NCI-H345 (cell line): ENCODE measurements around the gene THBS3.
"Not testable (repeated sequence)": the region's sequence is repeated elsewhere in the genome, so short reads cannot be mapped to it uniquely, and the experiment has no call there.

ENCODE experiments used
- DNase-seq: peaks from one replicate; lab custom pipeline; 2025; lab: John Stamatoyannopoulos, UW

THBS3 gene

DNA sequence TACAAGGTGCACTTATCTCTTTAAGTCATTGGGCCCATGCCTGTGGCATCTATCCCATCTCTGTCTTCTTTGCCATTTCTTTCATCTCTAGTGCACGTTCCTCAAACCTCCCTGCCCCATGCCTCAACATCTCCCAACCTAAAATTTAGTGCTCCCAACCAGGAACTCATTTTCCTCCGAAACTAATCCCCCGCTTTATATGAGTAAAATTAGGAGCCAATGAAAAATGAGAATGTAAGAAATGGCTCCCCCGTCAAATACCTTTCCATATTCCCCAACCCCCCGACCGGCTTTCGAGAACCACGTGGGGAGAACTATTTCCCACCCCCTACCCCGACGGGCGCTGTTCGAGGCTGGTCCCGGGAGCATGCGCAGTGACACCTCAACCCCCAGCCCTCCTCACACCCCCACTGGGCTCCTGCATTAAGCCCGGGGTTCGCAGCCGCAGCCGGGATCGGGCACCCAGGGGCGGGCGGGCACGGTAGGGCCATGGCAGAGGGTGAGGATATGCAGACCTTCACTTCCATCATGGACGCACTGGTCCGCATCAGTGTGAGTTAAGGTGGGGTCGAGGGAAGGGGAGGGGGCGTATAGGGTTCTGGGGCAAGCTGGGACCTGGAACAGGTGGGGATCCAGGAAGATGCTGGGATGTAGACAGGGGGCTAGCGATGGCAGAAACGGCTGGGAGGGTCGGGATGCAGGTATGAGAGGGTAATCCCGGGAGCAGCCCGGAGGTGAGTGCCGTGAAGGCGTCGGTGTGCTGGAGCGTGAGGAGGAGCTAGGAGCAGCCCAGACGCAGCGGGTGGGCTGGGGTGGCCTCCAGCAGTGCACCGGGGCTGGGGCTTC is 34.0 kb downstream of the THBS3 start, which contains the start of gene TRIM46:
Gene TRIM46 (plus strand): TSS at position 372 of the 846 bp plus-strand sequence. CDS start 118 bp downstream, at position 490.
- peak; percentile 94 for DNase-seq

DNA sequence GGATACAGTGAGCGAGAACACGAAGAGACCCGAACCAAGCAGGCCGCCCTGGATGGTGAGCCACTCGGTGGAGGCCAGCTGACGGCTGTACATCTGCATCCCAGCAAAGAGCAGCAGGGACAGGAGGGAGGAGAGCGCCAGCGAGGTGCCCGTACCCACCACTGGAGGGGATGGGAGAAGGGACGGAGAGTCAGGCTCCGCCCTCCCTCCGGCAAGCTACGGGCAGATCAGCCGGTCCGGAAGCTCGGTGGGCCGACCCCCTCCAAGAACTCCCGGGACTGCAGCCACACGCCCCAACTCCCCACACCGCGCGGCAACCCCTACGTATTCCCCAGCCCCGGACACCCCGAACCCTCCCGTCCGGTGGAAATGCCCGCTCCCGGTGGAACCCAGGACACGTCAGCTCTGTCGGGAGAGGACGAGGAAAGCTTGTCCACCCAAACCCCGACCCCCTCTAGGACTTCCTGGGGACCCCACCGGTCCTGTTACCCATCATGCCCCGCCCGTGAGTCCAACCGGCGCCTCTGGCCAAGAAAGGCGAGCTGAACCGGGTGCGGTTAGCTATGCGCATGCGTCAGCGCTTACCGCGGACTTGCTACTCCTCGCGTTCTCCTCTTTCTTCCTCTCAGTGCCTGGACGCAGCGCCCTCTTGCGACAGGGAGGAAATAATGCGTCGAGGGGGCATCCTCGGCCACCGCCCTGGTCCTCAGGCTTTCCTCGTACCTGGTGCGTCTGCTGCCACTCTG is 34.8 kb downstream of the THBS3 start, which contains the start of gene KRTCAP2:
Gene KRTCAP2 (minus strand): TSS at position 573 of the 746 bp plus-strand sequence. CDS start 80 bp downstream, at position 493.
- peak; percentile 100 for DNase-seq

DNA sequence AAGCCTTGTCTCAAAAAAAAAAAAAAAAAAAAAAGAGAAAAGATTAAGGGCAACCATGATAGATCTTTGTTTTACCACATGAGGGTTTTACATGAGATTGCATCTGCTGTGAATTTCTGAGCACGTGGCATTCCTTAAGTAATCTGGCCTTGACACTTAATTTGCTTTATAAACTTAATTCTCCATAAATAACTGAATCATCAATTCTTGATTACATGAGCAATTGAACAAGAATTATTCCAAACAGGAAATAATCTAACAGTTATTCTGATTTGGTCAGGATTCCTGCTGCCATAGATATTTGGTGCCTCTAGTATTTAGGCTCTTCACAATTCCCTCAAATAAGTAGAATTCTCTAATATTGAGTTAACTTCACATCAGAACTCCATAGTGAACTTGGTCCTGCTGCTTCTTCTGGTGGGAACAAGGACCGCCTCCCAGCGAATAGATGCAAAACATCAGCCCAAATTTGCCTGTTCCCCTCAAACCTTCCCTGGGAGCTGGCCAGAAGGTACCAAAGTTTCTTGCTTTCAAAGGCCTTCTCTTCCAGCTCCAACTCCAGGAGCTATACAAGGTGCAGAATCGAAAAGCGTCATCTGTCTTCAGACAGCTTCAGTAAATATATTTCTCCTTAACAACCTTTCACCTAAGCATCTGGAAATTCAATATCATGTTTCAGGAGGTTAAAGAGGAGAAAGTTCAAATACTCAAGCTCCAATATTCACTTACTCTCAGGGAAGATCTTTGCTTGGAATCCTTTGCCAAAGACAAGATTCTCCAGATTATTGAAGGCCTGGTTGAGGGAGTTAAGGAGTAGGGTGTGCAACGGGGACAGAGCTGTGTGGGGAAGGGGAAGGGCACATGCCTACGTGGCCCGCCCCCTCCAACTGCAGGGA is 35.6 kb downstream of the THBS3 start:
- DNase-seq: no peak

DNA sequence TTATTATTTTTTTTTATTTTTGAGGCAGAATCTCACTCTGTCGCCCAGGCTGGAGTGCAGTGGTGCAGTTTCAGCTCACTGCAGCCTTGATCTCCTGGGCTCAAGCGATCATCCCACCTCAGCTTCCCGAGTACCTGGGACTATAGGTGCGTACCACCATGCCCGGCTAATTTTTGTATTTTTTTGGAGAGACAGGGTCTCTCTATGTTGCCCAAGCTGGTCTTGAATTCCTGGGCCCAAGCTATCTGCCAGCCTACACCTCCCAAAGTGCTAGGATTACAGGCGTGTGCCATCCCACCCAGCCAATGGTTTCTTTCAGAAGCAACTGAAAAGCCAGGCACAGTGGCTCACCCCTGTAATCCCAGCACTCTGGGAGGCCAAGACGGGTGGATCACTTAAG is 36.9 kb downstream of the THBS3 start:
- no peak for DNase-seq

DNA sequence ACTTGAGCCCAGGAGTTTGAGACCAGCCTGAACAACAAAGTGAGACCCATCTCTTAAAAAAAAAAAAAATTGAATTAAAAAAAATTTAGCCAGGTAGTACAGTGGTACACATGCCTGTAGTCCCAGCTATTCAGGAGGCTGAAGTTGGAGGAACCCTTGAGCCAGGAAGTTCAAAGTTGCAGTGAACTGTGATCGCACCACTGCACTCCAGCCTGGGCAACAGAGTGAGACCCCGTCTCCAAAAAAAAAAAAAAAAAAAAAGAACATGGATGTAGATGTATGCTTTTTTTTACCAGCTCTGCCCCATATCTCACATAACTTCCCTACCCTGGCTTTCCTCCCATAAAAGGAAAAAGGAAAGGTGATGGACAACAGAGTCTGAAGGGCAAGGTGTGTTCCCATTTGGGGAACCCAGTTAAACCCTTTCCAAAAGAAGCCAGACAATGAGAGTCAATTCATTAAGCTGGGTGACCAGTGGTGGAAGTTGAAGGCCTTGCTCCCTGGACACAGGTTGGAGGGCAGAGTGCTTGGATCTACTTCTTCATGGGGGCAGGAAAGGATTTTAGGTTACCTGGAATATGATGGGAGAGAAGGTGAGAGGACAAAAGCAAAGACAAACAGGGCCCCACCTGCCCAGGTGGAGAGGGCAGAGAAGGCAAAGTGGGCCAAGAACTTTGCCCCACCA is 37.5 kb downstream of the THBS3 start:
- DNase-seq: no peak

DNA sequence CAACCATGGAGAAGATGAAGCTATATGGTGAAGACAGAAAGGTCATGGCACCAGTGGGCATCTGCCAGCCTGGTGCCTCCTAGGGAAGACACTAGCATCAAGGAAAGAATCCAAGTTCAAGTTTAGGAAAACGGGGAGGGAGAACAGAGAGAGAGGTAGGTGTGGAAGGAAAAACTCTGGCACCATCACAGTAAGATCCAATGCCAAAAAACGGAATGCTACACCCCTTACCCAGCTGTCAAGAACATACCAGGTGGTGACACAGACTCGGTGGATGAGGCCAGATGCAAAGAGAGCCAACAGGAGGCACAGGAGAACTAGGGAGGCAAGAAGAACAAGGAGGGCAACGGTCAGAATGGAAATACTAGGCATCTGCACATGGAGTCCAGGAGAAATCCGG is 38.2 kb downstream of the THBS3 start:
- DNase-seq: no peak

DNA sequence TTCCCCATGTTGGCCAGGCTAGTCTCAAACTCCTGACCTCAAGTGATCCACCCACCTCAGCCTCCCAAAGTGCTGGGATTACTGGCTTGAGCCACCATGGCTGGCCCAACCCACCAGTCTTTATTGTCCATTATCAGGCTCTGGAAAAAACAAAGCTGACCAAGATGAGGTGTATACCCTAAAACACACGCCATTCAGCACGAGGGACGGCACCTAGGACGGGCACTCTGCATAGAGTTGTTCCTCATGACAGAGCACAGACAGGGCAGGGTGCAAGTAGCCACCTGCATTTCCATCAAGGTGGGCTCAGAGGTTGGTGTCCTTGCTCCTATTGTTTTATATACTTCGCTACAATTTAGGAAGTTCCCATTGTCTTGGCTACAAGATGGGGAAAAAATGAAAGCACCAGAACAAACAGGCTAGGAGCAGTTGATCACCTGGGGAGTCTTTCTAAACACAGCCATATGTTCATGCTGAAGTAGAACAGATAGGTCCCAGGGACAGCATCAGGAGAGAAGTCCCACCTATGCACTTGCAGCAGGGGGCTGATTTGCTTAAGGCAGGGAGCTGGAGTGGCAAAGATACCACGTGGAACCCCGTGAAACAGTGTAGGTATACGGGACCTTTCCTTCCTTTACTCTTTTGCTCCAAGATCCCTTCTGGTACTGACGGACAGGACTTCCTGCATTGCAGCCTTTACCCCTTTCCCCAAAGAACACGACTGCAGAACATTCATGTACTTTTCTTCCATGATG is 39.1 kb downstream of the THBS3 start:
- DNase-seq: no peak

DNA sequence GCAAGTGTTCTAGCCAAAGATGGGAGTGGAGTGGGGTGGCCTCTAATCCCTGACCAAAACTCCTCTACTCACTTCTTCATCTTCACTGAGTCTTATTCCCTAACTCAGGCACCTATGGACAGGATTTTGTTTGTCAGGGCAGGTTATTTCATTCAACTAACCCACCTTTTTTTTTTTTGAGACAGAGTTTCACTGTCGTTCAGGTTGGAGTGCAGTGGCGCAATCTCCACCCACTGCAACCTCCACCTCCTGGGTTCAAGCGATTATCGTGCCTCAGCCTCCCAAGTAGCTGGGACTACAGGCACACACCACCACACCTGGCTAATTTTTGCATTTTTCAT is 39.6 kb downstream of the THBS3 start:
- not testable (repeated sequence) for DNase-seq

DNA sequence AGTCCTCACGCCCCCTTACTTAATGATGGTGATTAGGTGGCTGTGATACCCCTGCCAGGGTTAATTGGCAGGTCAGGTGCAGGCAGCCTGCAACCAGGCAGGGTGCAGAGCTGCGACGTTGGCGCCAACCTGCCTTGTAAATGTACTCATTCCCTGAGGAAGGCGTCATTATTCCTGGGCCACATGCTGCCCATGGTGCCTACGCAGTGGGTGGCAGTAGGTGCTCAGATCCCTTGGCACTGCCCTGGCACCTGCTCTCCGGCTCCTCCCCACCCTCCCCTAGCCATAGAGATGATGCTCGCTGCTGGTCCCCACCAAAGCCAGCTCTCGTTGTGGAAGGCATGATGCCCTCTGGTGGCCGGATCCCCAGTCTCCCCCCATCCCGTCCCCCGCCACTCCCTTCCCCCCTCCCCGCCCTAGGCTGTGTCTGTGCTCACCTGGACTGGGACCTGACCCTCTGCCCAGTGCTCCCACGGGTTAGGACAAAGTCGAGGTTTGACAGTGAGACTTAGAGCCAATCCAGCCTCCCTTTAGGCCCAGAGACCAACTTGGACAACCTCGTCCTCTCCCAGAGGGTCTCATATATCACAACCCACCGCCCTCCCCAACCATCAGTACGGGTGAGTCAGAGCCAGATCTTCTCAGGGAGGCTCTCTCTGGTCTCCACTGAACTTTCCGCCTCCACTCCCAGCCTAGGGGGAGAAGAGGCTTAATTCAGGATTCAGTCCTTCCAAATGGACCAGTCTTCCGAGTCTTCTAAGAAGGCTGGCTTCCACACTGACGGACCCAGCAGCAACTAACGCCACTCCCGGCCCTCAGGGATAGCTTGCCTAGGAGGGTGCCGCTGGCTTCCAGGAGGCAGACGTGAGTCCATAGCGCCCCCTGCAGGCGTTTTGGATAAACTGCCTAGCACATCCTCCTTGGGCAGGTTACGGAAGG is 40.3 kb downstream of the THBS3 start:
- peak; percentile 99 for DNase-seq

DNA sequence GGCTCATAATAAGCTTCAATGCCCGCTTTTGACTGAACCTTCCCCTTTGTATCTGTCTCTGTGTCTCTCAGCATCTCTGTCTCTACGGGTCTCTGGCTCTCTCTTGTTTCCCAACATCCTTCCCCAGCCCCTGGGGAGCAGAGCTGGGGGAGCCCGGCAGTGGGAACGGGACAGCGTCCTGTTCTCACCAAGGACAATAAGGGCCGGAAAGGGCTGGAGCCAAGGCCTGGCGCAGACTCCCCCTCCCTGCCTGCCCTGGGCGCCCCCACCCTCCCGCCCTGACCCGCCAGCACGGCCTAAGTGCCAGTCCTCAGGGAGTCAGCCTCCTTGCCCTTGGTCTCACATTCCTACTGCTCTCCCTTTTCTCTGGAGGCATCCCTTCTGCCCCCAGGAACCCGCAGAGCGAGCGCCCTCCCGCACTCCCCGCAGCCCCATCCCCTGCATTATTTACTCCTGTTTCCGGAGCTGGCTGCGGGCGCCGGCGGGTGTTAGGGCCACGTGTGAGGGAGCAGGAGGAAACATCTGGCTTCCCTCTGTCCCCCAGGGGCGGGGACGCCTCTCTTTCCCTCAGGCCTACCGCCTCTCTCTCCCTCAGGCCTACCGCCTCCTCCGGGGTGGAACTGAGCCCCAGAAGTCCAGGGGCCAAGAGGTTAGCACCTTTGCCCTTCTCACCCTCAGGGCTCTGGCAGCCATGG is 41.1 kb downstream of the THBS3 start:
- peak; percentile 41 for DNase-seq

DNA sequence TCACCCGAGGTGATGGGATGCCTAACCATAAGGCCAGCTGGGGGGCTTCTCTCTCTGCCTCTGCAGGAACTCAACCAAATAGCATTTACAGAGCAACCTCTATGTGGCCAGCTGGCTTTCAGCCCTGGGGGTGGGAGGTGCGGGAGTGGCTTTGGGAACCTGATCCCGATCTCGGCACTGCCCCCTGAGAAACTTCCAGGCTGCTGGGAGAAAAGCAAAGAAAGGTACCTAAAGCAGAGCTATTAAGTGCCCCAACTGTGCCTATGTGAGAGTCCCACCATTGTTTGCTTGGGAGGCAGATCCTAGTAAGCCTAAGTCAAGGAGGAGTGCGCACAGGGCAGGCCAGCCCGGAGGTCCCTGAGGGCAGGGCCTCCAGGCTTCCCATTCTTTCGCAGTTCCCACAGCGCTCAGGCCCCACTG is 41.6 kb downstream of the THBS3 start:
- no peak for DNase-seq

DNA sequence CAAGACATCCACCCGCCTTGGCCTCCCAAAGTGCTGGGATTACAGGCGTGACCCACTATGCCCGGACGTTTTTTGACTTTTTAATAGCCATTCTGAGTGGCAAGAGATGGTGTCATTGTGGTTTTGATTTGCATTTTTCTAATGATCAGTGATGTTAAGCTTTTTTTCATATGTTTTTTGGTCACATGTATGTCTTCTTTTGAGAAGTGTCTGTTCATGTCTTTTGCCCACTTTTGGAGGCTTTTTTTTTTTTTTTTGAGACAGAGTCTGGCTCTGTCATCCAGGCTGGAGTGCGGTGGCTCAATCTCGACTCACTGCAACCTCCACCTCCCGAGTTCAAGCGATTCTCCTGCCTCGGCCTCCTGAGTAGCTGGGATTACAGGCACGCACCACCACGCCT is 43.1 kb downstream of the THBS3 start:
- DNase-seq: not testable (repeated sequence)

DNA sequence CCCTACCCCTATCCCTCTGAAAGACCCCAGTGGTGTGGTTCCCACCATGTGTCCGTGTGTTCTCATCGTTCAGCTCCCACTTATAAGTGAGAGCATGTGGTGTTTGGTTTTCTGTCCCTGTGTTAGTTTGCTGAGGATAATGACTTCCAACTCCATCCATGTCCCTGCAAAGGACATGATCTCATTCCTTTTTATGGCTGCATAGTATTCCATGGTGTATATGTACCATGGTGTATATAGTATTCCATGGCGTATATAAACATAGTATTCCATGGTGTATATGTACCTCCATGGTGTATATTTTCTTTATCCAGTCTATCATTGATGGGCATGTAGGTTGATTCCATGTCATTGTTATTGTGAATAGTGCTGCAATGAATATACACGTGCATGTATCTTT is 43.9 kb downstream of the THBS3 start:
- DNase-seq: not testable (repeated sequence)

DNA sequence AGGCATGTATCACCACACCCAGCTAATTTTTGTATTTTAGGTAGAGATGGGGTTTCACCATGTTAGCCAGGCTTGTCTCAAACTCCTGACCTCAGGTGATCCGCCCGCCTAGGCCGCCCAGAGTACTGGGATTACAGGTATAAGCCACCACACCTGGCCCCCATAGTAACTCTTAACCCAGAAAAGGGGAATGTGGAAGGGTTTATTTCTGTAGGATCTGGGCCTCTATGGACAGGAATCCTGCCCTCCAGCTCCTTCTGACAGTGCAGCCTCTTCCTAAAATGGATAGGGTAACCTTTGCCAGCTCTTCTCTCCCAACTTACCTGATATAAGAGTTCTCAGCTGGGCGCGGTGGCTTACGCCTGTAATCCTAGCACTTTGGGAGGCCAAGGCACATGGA is 45.1 kb downstream of the THBS3 start:
- DNase-seq: not testable (repeated sequence)

DNA sequence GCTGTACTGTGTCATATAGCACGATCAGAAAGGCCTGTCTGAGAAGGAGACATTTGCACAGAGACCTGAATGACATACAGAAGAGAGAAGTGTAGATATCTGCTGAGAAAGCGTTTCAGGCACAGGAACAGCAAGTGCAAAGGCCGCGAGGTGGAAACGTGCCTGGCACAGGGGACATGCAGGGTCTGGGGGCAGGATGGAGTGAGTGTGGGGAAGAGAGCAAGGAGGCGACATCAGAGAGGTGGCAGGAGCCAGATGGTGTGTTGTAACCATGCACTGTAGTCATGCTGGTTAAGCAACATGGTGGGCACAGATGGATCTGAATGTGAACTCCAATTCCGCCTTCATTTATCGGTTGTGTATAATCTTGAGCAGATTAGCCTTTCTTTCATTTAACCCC is 47.6 kb downstream of the THBS3 start:
- no peak for DNase-seq

DNA sequence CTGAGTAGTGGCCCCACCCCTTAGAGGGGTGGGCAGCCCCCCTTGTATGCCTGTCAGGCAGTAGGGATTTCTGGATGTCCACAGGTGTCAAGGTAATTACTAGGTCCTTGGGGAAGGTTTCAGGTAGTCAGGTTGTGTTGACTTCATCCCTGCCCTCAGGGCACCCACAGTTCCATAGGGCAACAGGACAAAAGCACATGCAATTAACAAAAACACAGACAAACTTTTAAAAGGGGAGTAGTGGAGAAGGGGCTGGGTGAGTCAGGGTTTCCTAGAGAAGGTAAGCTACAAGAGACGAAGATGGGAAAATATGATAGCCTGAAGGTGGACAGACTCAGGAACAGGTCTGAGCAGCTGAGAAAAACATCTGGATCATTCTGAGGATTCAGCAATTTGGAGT is 48.7 kb downstream of the THBS3 start:
- no peak for DNase-seq

DNA sequence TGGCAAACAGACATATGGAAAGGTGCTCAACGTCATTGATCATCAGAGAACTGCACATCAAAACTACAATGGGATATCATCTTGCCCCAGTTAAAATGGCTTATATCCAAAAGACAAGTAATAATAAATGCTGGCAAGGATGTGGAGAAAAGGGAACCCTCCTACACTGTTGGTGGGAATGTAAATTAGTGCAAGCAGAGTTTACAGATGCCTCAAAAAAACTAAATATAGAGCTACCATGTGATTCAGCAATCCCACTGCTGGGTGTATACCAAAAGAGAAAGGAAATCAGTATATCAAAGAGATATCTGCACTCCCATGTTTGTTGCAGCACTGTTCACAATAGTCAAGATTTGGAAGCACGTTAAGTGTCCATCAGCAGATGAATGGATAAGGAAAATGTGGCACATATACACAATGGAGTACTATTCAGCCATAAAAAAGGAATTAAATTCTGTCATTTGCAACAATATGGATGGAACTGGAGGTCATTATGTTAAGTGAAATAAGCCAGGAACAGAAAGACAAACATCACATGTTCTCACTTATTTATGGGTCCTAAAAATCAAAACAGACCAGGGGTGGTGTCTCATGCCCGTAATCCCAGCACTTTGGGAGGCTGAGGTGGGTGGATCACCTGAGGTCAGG is 51.6 kb downstream of the THBS3 start:
- DNase-seq: not testable (repeated sequence)
